Natural killer cell (primary cell): ENCODE measurements around the gene PFKFB3. TPM values are rescaled to one million over a fixed set of nuclear protein-coding genes. Genes with fewer than 3 reads are reported as not detected.

Experiments used
- ATAC-seq, 3 donors: fragments of 150-1000 bp in 2 of 3; fragments of 200-7000 bp in 1 of 3; cut with Tn5 transposase; 1 replicate in 1 of 3; 2 replicates in 2 of 3; pipeline ENCODE4 v1.10.0; 2021; ENCODE audit warnings: mild to moderate bottlenecking in 2 of 3, moderate library complexity in 2 of 3
- DNase-seq, 2 donors: peaks; one replicate each; pipeline versions ENCODE4 v3.0.0 to v3.0.0-alpha.2; 2013 to 2021; ENCODE audit warnings: mixed read lengths in 1 of 2
- H3K27ac ChIP-seq: one replicate; pipeline ENCODE4 v1.5.1; 2013; ENCODE audit warnings: mild to moderate bottlenecking, low read length
- H3K27me3 ChIP-seq: one replicate; pipeline ENCODE4 v1.6.1; 2013; ENCODE audit warnings: low read length; ENCODE audit not compliant: control insufficient read depth, insufficient read depth
- H3K36me3 ChIP-seq: one replicate; pipeline ENCODE4 v1.6.1; 2013; ENCODE audit warnings: low read length; ENCODE audit not compliant: control insufficient read depth, insufficient read depth
- H3K4me1 ChIP-seq: one replicate; pipeline ENCODE4 v1.6.1; 2013; ENCODE audit warnings: low read length; ENCODE audit not compliant: control insufficient read depth, insufficient read depth
- H3K4me3 ChIP-seq: one replicate; pipeline ENCODE4 v1.5.1; 2013; ENCODE audit warnings: low read length
- H3K9me3 ChIP-seq: one replicate; pipeline ENCODE4 v1.6.1; 2013; ENCODE audit warnings: low read length; ENCODE audit not compliant: control insufficient read depth, insufficient read depth
- H3K27ac Mint-ChIP-seq, 2 donors: one replicate each; pipeline ENCODE4 v1.8.0; 2022; ENCODE audit warnings: mild to moderate bottlenecking in 2 of 2, mixed read lengths in 2 of 2, moderate library complexity in 1 of 2
- H3K27me3 Mint-ChIP-seq, 2 donors: one replicate each; pipeline ENCODE4 v1.8.0; 2022; ENCODE audit warnings: low read depth in 2 of 2, mixed read lengths in 2 of 2
- H3K36me3 Mint-ChIP-seq: one replicate; pipeline ENCODE4 v1.8.0; 2022; ENCODE audit warnings: mixed read lengths
- H3K4me1 Mint-ChIP-seq, 2 donors: one replicate each; pipeline ENCODE4 v1.8.0; 2022; ENCODE audit warnings: mixed read lengths in 2 of 2
- H3K4me3 Mint-ChIP-seq: one replicate; pipeline ENCODE4 v1.8.0; 2022; ENCODE audit warnings: mild to moderate bottlenecking, moderate library complexity, mixed read lengths
- H3K9me3 Mint-ChIP-seq, 2 donors: one replicate each; pipeline ENCODE4 v1.8.0; 2022; ENCODE audit warnings: mixed read lengths in 2 of 2
- WGBS: methylation state at CpG from one replicate; pipeline ENCODE4 v1.1.7; 2013; ENCODE audit warnings: missing lambda C conversion rate; ENCODE audit not compliant: insufficient coverage; 5-methylcytosine and 5-hydroxymethylcytosine counted together
- intact Hi-C: fragments of 100-400 bp; cut with micrococcal nuclease; formaldehyde crosslinking; loops from one replicate; pipeline ENCODE4 v1.14.2; 2022
- total RNA-seq, 4 donors: library from RNA; stranded (reverse); fragments of 120-200 nt in 1 of 4; gene quantifications; one replicate each; pipeline versions ENCODE4 v1.2.3 to v1.2.4, GENCODE V29; 2013 to 2022
- TF ChIP-seq, protein P1 (sequence below): fragments of 200-600 bp; IDR thresholded peaks from one replicate; pipeline ENCODE4 v1.8.0; 2022; ENCODE audit warnings: antibody characterized with exemption

PFKFB3 gene
- total RNA-seq, 3 donors from 2014 or later (not counting 1 experiment from before 2014, with no cell fraction given), result 33.4 to 59.7 (median 39.0) TPM

- Mint-ChIP-seq H3K4me1 (peaks cover 32 to 36% of the 10 kb centered on the region in 2 donors), H3K4me3 (peak overlapping the region; percentile 55), H3K27me3 (no peaks in the 10 kb centered on the region), H3K36me3 (no peaks in the 10 kb centered on the region), H3K9me3 (no peaks in the 10 kb centered on the region), H3K27ac (peak overlapping the region; percentile 86 to 90)
- H3K27me3 ChIP-seq, result no peaks in the 10 kb centered on the region
- peak overlapping the region; percentile 78 for H3K27ac ChIP-seq
- H3K4me1 ChIP-seq, result peaks cover 42% of the 10 kb centered on the region
- H3K36me3 ChIP-seq, result no peaks in the 10 kb centered on the region
- intact Hi-C loops, result loop anchor here (2.0 kb wide), 1 partner anchor 79 kb away; no protein-coding TSS in a partner anchor
- no peaks in the 10 kb centered on the region for H3K9me3 ChIP-seq
- peak; percentile 63 to 81 (median 78) for ATAC-seq
- peak; percentile 49 to 88 for DNase-seq
- TF ChIP-seq, protein P1, sequence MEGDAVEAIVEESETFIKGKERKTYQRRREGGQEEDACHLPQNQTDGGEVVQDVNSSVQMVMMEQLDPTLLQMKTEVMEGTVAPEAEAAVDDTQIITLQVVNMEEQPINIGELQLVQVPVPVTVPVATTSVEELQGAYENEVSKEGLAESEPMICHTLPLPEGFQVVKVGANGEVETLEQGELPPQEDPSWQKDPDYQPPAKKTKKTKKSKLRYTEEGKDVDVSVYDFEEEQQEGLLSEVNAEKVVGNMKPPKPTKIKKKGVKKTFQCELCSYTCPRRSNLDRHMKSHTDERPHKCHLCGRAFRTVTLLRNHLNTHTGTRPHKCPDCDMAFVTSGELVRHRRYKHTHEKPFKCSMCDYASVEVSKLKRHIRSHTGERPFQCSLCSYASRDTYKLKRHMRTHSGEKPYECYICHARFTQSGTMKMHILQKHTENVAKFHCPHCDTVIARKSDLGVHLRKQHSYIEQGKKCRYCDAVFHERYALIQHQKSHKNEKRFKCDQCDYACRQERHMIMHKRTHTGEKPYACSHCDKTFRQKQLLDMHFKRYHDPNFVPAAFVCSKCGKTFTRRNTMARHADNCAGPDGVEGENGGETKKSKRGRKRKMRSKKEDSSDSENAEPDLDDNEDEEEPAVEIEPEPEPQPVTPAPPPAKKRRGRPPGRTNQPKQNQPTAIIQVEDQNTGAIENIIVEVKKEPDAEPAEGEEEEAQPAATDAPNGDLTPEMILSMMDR, result no peak
- 49% methylated on average over 18 of the region's 20 CpGs for WGBS
- no peak overlapping the region for H3K4me3 ChIP-seq
Observed at GRCh38 chr10:6269953-6270867, 67.5 kb downstream of the PFKFB3 start.

- DNase-seq (peak in 1 of 2 donors; percentile 32), ATAC-seq (no peak)
- H3K36me3 ChIP-seq, result no peaks in the 10 kb centered on the region
- 89% methylated on average over 6 of the region's 7 CpGs for WGBS
- Mint-ChIP-seq H3K27ac (peak overlapping the region; percentile 86 to 90), H3K9me3 (no peaks in the 10 kb centered on the region), H3K27me3 (no peaks in the 10 kb centered on the region), H3K4me3 (peak overlapping the region; percentile 55), H3K36me3 (no peaks in the 10 kb centered on the region), H3K4me1 (peaks cover 34 to 43% of the 10 kb centered on the region in 2 donors)
- intact Hi-C loops, result loop anchor here (2.0 kb wide), 1 partner anchor 78 kb away; no protein-coding TSS in a partner anchor
- TF ChIP-seq, protein P1, result no peak
- no peaks in the 10 kb centered on the region for H3K27me3 ChIP-seq
- H3K9me3 ChIP-seq, result no peaks in the 10 kb centered on the region
- H3K27ac ChIP-seq, result peak overlapping the region; percentile 78
- H3K4me1 ChIP-seq, result peaks cover 50% of the 10 kb centered on the region
- no peak overlapping the region for H3K4me3 ChIP-seq
Observed at GRCh38 chr10:6270951-6271350, 68.2 kb downstream of the PFKFB3 start.

GRCh38 chr10:6271663-6272062, 68.9 kb downstream of the PFKFB3 start:
- WGBS, result 71% methylated on average over 3 of the region's 3 CpGs
- H3K27ac ChIP-seq, result peak overlapping the region; percentile 78
- Mint-ChIP-seq H3K9me3 (no peaks in the 10 kb centered on the region), H3K27me3 (no peaks in the 10 kb centered on the region), H3K4me1 (peaks cover 34 to 43% of the 10 kb centered on the region in 2 donors), H3K36me3 (no peaks in the 10 kb centered on the region), H3K4me3 (no peak overlapping the region), H3K27ac (peak overlapping the region; percentile 86 to 90)
- DNase-seq (peak in 1 of 2 donors; percentile 12), ATAC-seq (no peak)
- H3K9me3 ChIP-seq, result no peaks in the 10 kb centered on the region
- H3K27me3 ChIP-seq, result no peaks in the 10 kb centered on the region
- intact Hi-C loops, result loop anchor here (2.0 kb wide), 1 partner anchor 77 kb away; no protein-coding TSS in a partner anchor
- peaks cover 50% of the 10 kb centered on the region for H3K4me1 ChIP-seq
- TF ChIP-seq, protein P1, result no peak
- H3K36me3 ChIP-seq, result no peaks in the 10 kb centered on the region
- no peak overlapping the region for H3K4me3 ChIP-seq
